Natural killer cell (primary cell): ENCODE data around the gene HABP2. TPM values are rescaled to one million over a fixed set of nuclear protein-coding genes. Genes with fewer than 3 reads are reported as not detected.

Experiments
- ATAC-seq, 3 donors: fragments of 150-1000 bp in 2 of 3; fragments of 200-7000 bp in 1 of 3; cut with Tn5 transposase; 1 replicate in 1 of 3; 2 replicates in 2 of 3; pipeline ENCODE4 v1.10.0; 2021; ENCODE audit warnings: mild to moderate bottlenecking in 2 of 3, moderate library complexity in 2 of 3
- DNase-seq, 2 donors: peaks; one replicate each; pipeline versions ENCODE4 v3.0.0 to v3.0.0-alpha.2; 2013 to 2021; ENCODE audit warnings: mixed read lengths in 1 of 2
- H3K27ac ChIP-seq: one replicate; pipeline ENCODE4 v1.5.1; 2013; ENCODE audit warnings: mild to moderate bottlenecking, low read length
- H3K27me3 ChIP-seq: one replicate; pipeline ENCODE4 v1.6.1; 2013; ENCODE audit warnings: low read length; ENCODE audit not compliant: control insufficient read depth, insufficient read depth
- H3K36me3 ChIP-seq: one replicate; pipeline ENCODE4 v1.6.1; 2013; ENCODE audit warnings: low read length; ENCODE audit not compliant: control insufficient read depth, insufficient read depth
- H3K4me1 ChIP-seq: one replicate; pipeline ENCODE4 v1.6.1; 2013; ENCODE audit warnings: low read length; ENCODE audit not compliant: control insufficient read depth, insufficient read depth
- H3K4me3 ChIP-seq: one replicate; pipeline ENCODE4 v1.5.1; 2013; ENCODE audit warnings: low read length
- H3K9me3 ChIP-seq: one replicate; pipeline ENCODE4 v1.6.1; 2013; ENCODE audit warnings: low read length; ENCODE audit not compliant: control insufficient read depth, insufficient read depth
- H3K27ac Mint-ChIP-seq, 2 donors: one replicate each; pipeline ENCODE4 v1.8.0; 2022; ENCODE audit warnings: mild to moderate bottlenecking in 2 of 2, mixed read lengths in 2 of 2, moderate library complexity in 1 of 2
- H3K27me3 Mint-ChIP-seq, 2 donors: one replicate each; pipeline ENCODE4 v1.8.0; 2022; ENCODE audit warnings: low read depth in 2 of 2, mixed read lengths in 2 of 2
- H3K36me3 Mint-ChIP-seq: one replicate; pipeline ENCODE4 v1.8.0; 2022; ENCODE audit warnings: mixed read lengths
- H3K4me1 Mint-ChIP-seq, 2 donors: one replicate each; pipeline ENCODE4 v1.8.0; 2022; ENCODE audit warnings: mixed read lengths in 2 of 2
- H3K4me3 Mint-ChIP-seq: one replicate; pipeline ENCODE4 v1.8.0; 2022; ENCODE audit warnings: mild to moderate bottlenecking, moderate library complexity, mixed read lengths
- H3K9me3 Mint-ChIP-seq, 2 donors: one replicate each; pipeline ENCODE4 v1.8.0; 2022; ENCODE audit warnings: mixed read lengths in 2 of 2
- CTCF ChIP-seq: fragments of 200-600 bp; IDR thresholded peaks from one replicate; pipeline ENCODE4 v1.8.0; 2022; ENCODE audit warnings: antibody characterized with exemption
- WGBS: methylation state at CpG from one replicate; pipeline ENCODE4 v1.1.7; 2013; ENCODE audit warnings: missing lambda C conversion rate; ENCODE audit not compliant: insufficient coverage; 5-methylcytosine and 5-hydroxymethylcytosine counted together
- intact Hi-C: fragments of 100-400 bp; cut with micrococcal nuclease; formaldehyde crosslinking; loops from one replicate; pipeline ENCODE4 v1.14.2; 2022
- total RNA-seq, 4 donors: library from RNA; stranded (reverse); fragments of 120-200 nt in 1 of 4; gene quantifications; one replicate each; pipeline versions ENCODE4 v1.2.3 to v1.2.4, GENCODE V29; 2013 to 2022

HABP2 gene
- total RNA-seq, 3 donors from 2014 or later (not counting 1 experiment from before 2014, with no cell fraction given) = not detected

DNA sequence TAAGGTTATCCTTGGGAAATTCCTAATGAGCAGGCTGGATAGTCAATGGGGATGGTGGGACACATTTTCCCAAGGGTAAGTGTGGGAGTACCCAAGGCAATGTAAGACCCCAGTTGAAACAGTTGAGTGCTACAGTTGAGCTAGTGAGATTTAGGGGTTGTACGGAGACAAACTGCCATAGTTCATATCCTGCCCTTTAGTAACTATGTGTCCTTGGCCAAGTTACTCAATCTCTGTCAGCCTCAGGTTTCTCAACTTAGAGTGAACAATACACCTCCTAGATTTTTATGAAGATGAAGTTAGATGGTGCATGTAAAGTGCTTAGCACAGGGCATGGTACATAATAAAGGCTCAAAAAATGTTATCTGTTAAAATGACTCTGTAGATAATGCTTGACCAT is 20.5 kb downstream of the HABP2 start:
- Mint-ChIP-seq H3K4me3 (no peak overlapping the region), H3K27me3 (no peaks in the 10 kb centered on the region), H3K9me3 (no peaks in the 10 kb centered on the region), H3K27ac (no peak overlapping the region), H3K36me3 (no peaks in the 10 kb centered on the region), H3K4me1 (no peaks in the 10 kb centered on the region)
- no peak for DNase-seq
- 100% methylated on average over 1 of the region's 1 CpG for WGBS
- no peak overlapping the region for H3K4me3 ChIP-seq
- H3K9me3 ChIP-seq = no peaks in the 10 kb centered on the region
- no peaks in the 10 kb centered on the region for H3K4me1 ChIP-seq
- no peak overlapping the region for H3K27ac ChIP-seq
- intact Hi-C loops = no loop called here
- no peaks in the 10 kb centered on the region for H3K36me3 ChIP-seq
- no peak for ATAC-seq
- no peaks in the 10 kb centered on the region for H3K27me3 ChIP-seq
- TF ChIP-seq CTCF = no peak

DNA sequence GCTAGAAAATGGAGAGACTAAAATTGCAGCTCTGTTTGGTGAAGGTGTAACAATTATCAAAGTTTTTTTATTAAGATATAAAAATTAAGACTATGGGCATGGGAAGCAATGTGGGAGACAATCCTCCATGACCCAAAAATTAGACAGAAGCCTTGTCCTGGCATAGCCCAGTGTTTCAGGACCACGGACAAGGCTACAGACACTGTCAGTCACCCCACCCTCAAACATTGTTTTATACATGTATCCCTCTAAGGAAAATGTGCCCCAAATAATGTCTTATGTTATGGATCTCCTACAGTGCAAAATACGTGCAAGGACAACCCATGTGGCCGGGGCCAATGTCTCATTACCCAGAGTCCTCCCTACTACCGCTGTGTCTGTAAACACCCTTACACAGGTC is 24.0 kb downstream of the HABP2 start:
- H3K4me3 Mint-ChIP-seq = no peak overlapping the region
- Histone ChIP-seq H3K4me1 (no peaks in the 10 kb centered on the region), H3K27ac (no peak overlapping the region), H3K4me3 (no peak overlapping the region), H3K27me3 (no peaks in the 10 kb centered on the region), H3K9me3 (no peaks in the 10 kb centered on the region), H3K36me3 (no peaks in the 10 kb centered on the region)
- H3K36me3 Mint-ChIP-seq = no peaks in the 10 kb centered on the region
- DNase-seq = no peak
- no peaks in the 10 kb centered on the region for H3K27me3 Mint-ChIP-seq
- ATAC-seq = no peak
- WGBS = 76% methylated on average over 4 of the region's 4 CpGs
- TF ChIP-seq CTCF = no peak
- no peak overlapping the region for H3K27ac Mint-ChIP-seq
- intact Hi-C loops = no loop called here
- no peaks in the 10 kb centered on the region for H3K9me3 Mint-ChIP-seq
- H3K4me1 Mint-ChIP-seq = no peaks in the 10 kb centered on the region

- ATAC-seq (no peak), DNase-seq (no peak)
- Mint-ChIP-seq H3K4me1 (no peaks in the 10 kb centered on the region), H3K27ac (no peak overlapping the region), H3K36me3 (no peaks in the 10 kb centered on the region), H3K9me3 (no peaks in the 10 kb centered on the region), H3K27me3 (peaks cover 3 to 5% of the 10 kb centered on the region in 2 donors), H3K4me3 (no peak overlapping the region)
- no peaks in the 10 kb centered on the region for H3K9me3 ChIP-seq
- TF ChIP-seq CTCF = no peak
- H3K4me1 ChIP-seq = no peaks in the 10 kb centered on the region
- H3K36me3 ChIP-seq = no peaks in the 10 kb centered on the region
- 86% methylated on average over 1 of the region's 1 CpG for WGBS
- no peak overlapping the region for H3K27ac ChIP-seq
- H3K27me3 ChIP-seq = no peaks in the 10 kb centered on the region
- H3K4me3 ChIP-seq = no peak overlapping the region
- intact Hi-C loops = no loop called here
Observed at GRCh38 chr10:113578773-113579172, 25.9 kb downstream of the HABP2 start.

GRCh38 chr10:113581092-113581491 is 28.2 kb downstream of the HABP2 start:
- H3K4me3 ChIP-seq = no peak overlapping the region
- H3K9me3 ChIP-seq = no peaks in the 10 kb centered on the region
- no peak for TF ChIP-seq CTCF
- ATAC-seq (no peak), DNase-seq (no peak)
- no peaks in the 10 kb centered on the region for H3K4me1 Mint-ChIP-seq
- 81% methylated on average over 1 of the region's 1 CpG for WGBS
- intact Hi-C loops = no loop called here
- no peak overlapping the region for H3K4me3 Mint-ChIP-seq
- H3K27me3 ChIP-seq = no peaks in the 10 kb centered on the region
- H3K9me3 Mint-ChIP-seq = no peaks in the 10 kb centered on the region
- H3K27ac Mint-ChIP-seq = no peak overlapping the region
- H3K36me3 ChIP-seq = no peaks in the 10 kb centered on the region
- no peaks in the 10 kb centered on the region for H3K36me3 Mint-ChIP-seq
- no peak overlapping the region for H3K27ac ChIP-seq
- peaks cover 5 to 16% of the 10 kb centered on the region in 2 donors for H3K27me3 Mint-ChIP-seq
- no peaks in the 10 kb centered on the region for H3K4me1 ChIP-seq
